GM10266 (cell line): ENCODE measurements around the gene SMIM38.

Experiments
- DNase-seq: peaks from one replicate; pipeline ENCODE4 v3.0.0; 2012; ENCODE audit errors: extremely low spot score
- CTCF ChIP-seq: IDR thresholded peaks from 2 replicates; pipeline ENCODE4 v1.5.1; 2012; ENCODE audit warnings: mild to moderate bottlenecking, low read depth; ENCODE audit not compliant: control insufficient read depth, insufficient read depth; ENCODE audit errors: missing control alignments

SMIM38 gene

GRCh38 chr11:69152733-69153421 is 2.9 kb upstream of the SMIM38 start:
- DNase-seq = no peak
- TF ChIP-seq CTCF = no peak

DNA sequence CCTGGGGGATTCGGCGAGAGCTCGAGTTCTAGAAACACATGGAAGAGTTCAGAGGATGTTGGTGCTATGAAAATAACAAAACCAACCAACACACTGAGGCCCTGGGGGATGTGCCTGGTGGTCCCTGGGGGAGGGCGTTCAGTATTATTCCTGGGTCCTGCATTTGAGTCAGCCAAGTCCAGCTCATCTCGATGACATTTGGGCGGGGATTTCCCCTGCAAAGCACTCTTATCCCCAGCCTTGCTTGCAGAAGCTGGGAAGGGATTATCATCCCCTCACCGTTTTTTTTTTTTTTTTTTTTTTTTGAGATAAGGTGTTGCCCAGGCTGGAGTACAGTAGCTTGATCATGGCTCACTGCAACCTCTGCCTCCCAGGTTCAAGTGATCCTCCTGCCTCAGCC is 2.1 kb upstream of the SMIM38 start:
- no peak for DNase-seq
- no peak for TF ChIP-seq CTCF

DNA sequence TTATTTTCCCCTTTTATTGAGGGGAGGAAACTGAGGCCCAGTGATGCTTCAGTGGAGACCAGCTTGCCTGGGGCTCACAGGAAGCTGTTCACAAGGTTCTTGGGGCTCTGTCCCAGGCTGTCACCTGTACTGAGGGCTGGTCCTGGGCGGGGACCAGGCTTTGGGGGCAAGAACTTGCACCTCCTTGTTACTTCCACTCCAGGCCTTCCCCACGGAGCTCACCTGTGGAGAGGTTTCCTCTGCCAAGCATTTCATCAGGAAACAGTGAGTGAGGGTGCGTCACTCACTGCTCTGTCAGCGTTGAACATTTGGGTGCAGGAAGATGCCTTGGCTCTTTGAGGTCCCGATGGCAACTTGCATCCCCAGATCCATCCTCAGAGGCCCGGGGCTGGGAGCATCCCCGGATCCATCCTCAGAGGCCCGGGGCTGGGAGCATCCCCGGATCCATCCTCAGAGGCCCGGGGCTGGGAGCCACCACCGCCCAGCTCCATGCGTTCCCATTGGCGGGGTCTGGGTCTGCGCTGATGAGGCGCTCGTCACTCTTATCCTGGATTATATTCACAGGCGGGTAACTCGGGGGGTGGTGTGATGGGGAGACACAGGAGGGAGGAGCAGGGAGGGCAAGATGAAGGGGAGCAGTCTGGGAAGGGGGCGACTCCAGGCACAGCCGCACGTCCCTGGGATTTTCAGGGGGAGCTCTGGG is 1.4 kb upstream of the SMIM38 start:
- no peak for DNase-seq
- no peak for TF ChIP-seq CTCF

DNA sequence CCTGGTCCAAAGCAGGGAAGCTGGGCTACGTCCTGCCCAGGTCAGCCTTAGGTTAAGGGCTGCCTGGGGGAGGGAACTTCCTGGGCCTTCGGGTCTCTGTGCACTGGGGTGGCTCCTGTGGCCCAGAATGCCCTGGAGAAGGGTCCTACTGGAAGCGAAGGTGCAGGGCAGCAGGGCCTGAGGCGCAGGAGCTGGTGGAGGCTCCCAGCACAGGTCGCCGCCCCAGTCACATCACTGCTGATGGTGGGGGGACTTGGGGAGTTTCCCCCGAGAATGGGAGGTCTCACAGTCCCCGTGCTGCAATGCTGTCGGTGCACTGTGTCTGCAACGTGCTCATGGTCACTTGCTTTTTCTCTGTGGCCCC is 815 bp upstream of the SMIM38 start:
- no peak for TF ChIP-seq CTCF
- DNase-seq = no peak

- TF ChIP-seq CTCF = no peak
- no peak for DNase-seq
Measured at GRCh38 chr11:69156235-69156639, 502 bp downstream of the SMIM38 start.

- TF ChIP-seq CTCF = no peak
- DNase-seq = no peak
Measured at GRCh38 chr11:69156673-69157155, 979 bp downstream of the SMIM38 start.

DNA sequence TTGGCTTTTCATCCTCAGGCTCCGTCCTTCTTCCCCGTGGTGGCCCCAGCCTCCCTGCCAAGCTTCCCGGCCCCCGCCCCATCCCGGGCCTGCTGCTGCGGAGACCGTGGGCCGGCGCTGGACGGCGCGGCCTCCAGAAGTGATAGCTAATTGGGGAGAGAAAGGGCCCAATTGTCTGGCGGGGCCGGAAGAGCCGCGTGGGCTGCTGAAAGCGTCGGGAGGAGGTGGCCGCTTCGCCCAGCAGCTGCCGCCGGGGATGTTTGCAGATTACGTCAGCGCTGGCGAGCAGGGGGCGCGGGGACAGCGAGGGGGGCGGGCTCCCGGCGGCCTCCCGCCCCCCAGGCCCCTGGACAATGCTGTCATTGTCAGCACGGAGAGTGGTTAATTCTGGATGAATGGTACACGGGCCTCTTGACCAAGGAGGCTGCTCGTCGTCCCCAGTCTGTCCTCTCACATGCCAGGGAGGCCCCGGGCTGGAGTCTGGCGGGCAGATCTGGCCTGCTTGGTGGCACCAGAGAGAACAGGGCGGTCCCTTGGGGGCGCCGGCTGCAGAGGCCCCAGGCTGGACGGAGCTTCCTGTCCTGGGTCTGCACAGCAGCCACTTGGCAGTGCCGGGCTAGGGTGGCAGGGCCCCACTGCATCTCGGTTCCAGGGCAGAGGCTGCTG is 1.6 kb downstream of the SMIM38 start:
- peak; percentile 82 for DNase-seq
- no peak for TF ChIP-seq CTCF
